CD4-positive, alpha-beta T cell treated with Interleukin-2 at 100 ng/mL for 4 hours (primary cell): ENCODE results near the gene MVK.

Experiments used
- DNase-seq: peaks from one replicate; pipeline ENCODE4 v3.0.0-alpha.2; 2020; ENCODE audit warnings: low spot score

MVK gene

DNA sequence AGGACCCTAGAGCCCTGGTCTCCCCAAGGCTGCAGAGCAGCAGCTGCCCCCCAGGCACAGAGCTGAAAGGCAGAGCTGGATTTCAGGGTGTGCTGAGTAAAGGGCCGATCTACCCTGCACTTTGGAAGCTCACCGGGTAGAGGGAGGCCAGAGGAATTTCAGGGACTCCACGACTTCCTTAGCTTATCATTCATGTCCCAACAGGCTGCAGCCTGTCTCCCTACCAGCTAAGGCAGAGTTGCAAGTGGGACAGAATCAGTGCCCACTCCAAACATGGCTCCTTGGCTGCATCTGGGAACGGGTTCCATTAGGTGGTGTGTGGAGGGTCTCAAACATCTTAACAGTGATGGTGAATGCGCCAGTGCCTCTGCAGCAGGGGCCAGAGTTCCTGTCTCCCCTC is 27.8 kb upstream of the MVK start:
- DNase-seq: no peak

GRCh38 chr12:109547286-109547685 is 26.3 kb upstream of the MVK start:
- DNase-seq: no peak

- DNase-seq: no peak
Observed at GRCh38 chr12:109548258-109548657, 25.3 kb upstream of the MVK start.

GRCh38 chr12:109549613-109550270 is 23.9 kb upstream of the MVK start:
- no peak for DNase-seq

DNA sequence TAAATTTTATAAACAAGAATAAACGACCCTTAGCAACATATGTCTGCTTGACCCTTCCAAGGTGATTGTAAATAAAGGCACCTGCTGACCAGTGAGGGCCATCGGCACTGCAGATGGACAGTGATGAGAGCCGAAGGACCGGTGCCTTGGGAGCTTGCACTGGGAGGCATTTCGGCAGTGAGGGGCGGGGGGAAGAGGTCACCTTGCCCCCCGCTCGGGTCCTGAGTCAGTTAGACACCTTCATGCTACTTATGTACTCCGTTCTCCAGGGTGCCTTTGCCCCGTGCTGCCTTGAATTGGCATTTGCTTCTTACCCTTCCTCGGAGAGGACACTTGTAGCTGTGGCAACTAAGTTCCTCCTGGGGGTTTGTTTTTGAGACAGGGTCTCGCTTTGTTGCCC is 23.3 kb upstream of the MVK start:
- DNase-seq: no peak

GRCh38 chr12:109551108-109551507 is 22.5 kb upstream of the MVK start:
- no peak for DNase-seq

GRCh38 chr12:109552971-109553370 is 20.6 kb upstream of the MVK start:
- DNase-seq: no peak

DNA sequence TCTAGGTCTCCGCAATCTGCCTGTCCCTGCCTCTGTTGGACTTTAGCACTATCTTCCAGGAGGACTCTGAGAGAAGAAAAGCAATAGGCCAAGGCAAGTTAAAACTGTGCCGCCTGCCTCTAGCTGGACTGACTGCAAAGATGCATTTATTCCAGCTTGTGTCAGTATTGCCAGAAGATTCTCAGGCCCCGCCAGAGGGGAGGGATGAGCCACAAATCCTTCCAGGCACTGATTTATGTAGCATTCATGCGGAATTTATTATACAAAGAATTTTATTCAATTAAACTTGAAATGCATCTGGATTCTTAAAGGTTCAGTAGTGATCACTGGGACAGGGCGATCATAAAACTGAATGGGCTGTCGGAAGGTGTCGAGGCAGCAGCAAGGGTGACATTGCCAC is 20.1 kb upstream of the MVK start:
- no peak for DNase-seq

- no peak for DNase-seq
Observed at GRCh38 chr12:109553906-109554500, 19.6 kb upstream of the MVK start.

- DNase-seq: no peak
Observed at GRCh38 chr12:109554761-109555160, 18.8 kb upstream of the MVK start.

GRCh38 chr12:109555431-109556315 is 17.9 kb upstream of the MVK start:
- no peak for DNase-seq

DNA sequence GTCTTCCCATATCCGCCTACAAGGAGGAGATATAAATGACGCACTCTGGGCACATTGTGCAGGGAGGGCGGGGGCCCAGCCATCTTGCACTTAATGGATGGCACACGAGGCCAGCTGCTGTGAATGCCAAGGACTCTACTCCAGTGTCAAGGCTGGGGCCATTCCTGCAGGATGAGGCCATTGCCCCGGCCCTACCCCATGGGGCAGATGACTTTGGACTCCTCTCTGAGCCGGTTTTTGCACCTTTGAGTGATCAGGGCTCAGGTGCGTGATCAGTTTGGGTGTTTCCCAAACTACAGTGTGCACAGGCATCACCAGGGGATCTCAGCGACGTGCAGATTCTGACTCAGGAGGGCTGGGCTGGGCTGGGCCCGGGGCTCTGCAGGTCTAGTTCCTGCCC is 16.4 kb upstream of the MVK start:
- DNase-seq: no peak

- DNase-seq: no peak
Observed at GRCh38 chr12:109557805-109558204, 15.8 kb upstream of the MVK start.

DNA sequence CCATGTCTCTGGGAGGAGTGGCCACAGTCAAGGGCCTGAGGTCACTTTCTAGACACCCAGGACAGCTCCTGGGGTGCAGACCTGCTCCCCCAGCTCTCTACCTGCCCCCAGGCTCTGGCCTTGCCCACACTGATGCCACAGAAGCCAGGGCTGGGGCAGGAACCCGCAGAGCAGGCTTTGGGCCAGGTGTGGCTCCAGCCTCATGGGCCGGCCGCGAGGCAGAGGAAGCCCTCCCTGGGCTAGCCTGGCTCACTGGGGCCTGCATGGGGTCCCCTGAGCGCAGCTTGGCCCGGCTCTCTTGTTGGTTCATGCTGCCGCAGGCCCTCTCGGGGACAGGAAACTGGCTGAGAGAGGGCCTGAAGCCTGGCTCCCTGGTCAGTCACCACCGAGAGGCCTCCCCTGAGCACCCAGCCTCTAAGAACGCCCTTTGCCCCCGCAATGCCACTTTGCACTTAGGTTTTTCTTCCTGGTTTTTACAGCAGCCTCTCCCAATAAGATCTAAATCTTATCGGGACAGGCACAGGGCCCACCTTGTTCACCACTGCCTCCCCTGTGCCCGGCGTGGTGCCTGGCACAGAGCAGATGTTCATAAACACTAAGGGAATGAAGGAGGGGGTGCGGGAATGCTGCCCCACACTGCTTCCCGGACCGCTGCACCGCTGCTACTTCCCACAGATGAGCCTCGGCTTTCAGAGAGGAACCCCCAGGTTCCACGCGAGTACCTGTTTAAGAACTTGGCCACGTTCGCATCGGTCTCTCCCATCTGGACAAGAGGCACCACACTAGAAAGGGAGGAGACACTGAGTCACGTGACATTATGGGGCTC is 15.0 kb upstream of the MVK start:
- no peak for DNase-seq

- no peak for DNase-seq
Observed at GRCh38 chr12:109559200-109559505, 14.4 kb upstream of the MVK start.

- DNase-seq: no peak
Observed at GRCh38 chr12:109559601-109560000, 14.0 kb upstream of the MVK start.

GRCh38 chr12:109560867-109561710 is 12.5 kb upstream of the MVK start:
- no peak for DNase-seq

DNA sequence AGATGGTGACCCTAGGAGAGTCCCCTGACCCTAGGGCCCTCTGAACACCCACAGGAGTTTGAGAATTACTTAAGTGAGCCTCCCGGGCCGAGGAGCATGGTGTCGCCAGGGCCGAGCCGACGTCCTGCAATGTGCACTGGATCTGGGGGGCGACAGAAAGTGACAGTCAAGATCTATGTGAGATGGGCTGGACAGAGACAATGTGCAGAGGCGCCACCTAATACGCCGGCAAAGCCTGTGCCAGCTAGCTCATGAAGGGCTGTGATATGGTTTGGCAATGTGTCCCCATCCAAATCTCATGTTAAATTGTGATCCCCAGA is 11.9 kb upstream of the MVK start:
- DNase-seq: no peak

GRCh38 chr12:109562871-109563270 is 10.7 kb upstream of the MVK start:
- no peak for DNase-seq

GRCh38 chr12:109563291-109564284 is 10.0 kb upstream of the MVK start:
- DNase-seq: no peak

DNA sequence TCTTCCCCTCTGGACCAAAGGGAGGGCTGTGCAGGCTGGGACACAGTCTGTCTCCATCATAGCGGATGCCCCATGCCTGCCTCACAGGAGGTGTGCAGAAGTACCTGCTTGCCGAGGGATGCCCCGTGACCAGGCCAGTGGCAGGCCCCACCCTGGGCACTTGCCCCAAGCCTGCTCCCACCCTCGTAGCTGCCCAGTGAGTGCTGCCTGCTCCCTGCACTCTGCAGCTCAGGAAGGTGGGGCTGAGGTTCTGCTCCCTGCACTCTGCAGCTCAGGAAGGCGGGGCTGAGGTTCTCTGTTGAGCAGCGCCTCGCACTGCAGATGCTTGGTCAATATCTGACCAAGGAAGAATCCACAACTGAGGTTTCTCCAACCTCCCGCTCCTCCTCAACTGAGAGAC is 7.2 kb upstream of the MVK start:
- no peak for DNase-seq
